ENCODE results near the gene ITLN2. TPM values are rescaled to one million over a fixed set of nuclear protein-coding genes. Genes with fewer than 3 reads are reported as not detected.
"Not testable (repeated sequence)": the region's sequence is repeated elsewhere in the genome, so short reads cannot be mapped to it uniquely, and the experiment has no call there.

ITLN2 gene
- total RNA-seq, 3 donors from 2014 or later: not detected

DNA sequence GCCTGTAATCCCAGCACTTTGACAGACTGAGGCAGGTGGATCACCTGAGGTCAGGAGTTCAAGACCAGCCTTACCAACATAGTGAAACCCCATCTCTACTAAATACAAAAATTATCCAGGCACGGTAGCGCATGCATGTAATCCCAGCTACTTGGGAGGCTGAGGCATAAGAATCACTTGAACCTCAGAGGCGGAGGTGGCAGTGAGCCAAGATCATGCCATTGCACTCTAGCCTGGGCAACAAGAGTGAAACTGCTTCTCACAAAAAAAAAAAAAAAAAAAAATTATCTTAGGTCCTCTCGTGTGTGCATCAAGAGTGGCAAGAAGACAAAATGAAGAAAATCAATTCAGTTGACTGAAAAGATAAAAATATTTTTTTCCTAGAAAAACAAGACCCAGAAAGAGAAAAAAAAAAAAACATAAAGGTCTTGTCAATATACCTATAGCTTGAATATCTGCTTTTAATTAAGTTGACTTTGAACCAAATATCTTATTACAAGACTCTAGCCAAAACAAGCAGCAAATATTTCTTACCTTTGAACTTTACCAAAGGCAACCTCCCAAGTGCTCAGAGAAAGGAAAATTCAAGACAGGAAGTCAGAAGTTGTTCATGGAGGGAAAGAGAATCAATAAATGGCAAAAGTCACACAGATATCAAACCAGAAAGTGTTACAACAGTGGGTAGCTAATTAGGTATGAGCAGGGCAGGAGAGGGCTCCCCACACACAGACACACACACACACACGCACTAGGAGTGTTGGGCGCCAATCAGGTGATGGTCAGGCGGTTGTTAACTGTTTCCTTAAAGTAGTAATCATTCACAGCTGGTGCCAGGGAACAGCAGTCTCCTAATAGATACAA, 29.6 kb downstream of the ITLN2 start:
- TF ChIP-seq, protein P1, sequence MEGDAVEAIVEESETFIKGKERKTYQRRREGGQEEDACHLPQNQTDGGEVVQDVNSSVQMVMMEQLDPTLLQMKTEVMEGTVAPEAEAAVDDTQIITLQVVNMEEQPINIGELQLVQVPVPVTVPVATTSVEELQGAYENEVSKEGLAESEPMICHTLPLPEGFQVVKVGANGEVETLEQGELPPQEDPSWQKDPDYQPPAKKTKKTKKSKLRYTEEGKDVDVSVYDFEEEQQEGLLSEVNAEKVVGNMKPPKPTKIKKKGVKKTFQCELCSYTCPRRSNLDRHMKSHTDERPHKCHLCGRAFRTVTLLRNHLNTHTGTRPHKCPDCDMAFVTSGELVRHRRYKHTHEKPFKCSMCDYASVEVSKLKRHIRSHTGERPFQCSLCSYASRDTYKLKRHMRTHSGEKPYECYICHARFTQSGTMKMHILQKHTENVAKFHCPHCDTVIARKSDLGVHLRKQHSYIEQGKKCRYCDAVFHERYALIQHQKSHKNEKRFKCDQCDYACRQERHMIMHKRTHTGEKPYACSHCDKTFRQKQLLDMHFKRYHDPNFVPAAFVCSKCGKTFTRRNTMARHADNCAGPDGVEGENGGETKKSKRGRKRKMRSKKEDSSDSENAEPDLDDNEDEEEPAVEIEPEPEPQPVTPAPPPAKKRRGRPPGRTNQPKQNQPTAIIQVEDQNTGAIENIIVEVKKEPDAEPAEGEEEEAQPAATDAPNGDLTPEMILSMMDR (IDR thresholded peaks at IDR 0.05): no peak
- DNase-seq (no peak), ATAC-seq (no peak)
- Histone ChIP-seq H3K36me3 (ENCODE audit: low read depth) (no peaks in the 10 kb centered on the region), H3K4me1 (ENCODE audit: low read depth) (no peaks in the 10 kb centered on the region), H3K4me3 (no peak overlapping the region), H3K9me3 (peaks cover 14% of the 10 kb centered on the region)
- intact Hi-C loops (cut with DNase I, micrococcal nuclease): no loop called here

DNA sequence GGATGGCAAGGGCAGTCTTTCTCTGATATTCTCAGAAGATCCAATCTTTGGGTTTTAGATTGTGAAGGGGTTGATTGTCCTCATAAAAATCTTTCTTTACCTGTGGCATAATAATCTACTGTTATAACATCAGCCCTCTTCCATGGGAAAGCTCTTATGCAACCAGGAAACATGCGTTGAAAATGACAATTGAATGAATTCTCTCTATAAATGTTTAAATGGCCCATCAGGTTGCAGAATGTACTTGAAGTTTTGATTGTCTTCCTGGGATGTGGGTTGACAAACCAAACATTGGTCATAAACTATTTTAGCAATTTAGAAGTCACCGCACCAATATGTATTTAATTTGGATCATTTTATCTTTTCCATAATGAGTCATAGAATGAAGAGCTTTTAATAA, 37.9 kb downstream of the ITLN2 start:
- Histone ChIP-seq H3K4me3 (no peak overlapping the region), H3K36me3 (ENCODE audit: low read depth) (no peaks in the 10 kb centered on the region), H3K9me3 (no peaks in the 10 kb centered on the region), H3K4me1 (ENCODE audit: low read depth) (no peaks in the 10 kb centered on the region)
- no peak for DNase-seq
- ATAC-seq: no peak
- TF ChIP-seq, protein P1 (IDR thresholded peaks at IDR 0.05): no peak
- intact Hi-C loops (cut with DNase I, micrococcal nuclease): no loop called here

DNA sequence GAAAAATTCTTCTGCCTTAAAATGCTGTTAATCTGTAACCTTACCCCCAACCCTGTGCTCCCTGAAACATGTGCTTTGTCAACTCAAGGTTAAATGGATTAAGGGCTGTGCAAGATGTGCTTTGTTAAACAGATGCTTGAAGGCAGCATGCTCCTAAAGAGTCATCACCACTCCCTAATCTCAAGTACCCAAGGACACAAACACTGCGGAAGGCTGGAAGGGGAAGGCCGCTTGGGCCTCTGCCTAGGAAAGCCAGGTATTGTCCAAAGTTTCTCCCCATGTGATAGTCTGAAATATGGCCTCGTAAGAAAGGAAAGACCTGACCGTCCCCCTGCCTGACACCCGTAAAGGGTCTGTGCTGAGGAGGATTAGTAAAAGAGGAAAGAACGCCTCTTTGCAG, 41.4 kb downstream of the ITLN2 start:
- ATAC-seq; intact Hi-C loops (cut with DNase I, micrococcal nuclease); H3K4me1 ChIP-seq (ENCODE audit: low read depth); H3K4me3 ChIP-seq; H3K9me3 ChIP-seq; DNase-seq; H3K36me3 ChIP-seq (ENCODE audit: low read depth): not testable (repeated sequence)

DNA sequence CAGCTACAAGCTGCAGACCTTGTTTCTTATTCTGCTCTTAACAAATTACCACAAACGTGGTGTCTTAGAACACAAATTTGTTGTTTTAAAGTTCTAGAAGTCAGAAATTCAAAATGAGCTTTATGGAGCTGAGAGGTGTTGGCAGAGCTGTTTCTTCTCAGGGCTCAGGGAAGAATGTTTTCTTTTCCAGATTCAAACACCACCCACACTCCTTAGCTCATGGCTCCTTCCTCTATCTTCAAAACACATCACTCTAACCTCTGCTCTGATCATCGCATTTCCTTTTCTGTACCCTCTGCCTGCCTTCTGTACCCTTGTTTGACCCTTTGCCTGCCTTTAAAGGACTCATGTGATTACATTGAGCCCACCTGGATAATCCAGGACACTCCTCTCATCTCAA, 42.7 kb downstream of the ITLN2 start:
- no peak overlapping the region for H3K4me3 ChIP-seq
- DNase-seq: no peak
- H3K4me1 ChIP-seq (ENCODE audit: low read depth): no peaks in the 10 kb centered on the region
- TF ChIP-seq, protein P1 (IDR thresholded peaks at IDR 0.05): no peak
- no peaks in the 10 kb centered on the region for H3K9me3 ChIP-seq
- no peak for ATAC-seq
- no peaks in the 10 kb centered on the region for H3K36me3 ChIP-seq (ENCODE audit: low read depth)
- intact Hi-C loops (cut with DNase I, micrococcal nuclease): no loop called here

DNA sequence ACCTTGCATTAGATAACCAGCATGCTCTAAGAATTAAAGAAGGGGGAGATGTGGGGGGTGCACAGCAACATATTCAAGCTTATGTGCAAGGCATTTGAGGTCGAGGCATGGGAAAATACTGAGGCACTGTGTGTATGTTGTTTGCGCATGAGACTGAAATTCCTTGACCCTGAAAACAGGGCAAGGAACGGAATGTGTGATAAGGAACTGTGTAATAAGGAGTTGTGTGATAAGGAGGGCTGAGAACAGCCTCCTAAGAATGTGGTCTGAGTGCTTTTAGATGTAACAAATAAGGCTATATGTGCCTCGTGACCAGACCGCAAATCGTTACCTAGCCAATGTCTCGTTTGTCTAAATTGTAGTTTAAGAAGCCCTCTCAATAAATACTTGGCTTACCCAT, 43.2 kb downstream of the ITLN2 start:
- TF ChIP-seq, protein P1 (IDR thresholded peaks at IDR 0.05): no peak
- Histone ChIP-seq H3K9me3 (no peaks in the 10 kb centered on the region), H3K4me1 (ENCODE audit: low read depth) (no peaks in the 10 kb centered on the region), H3K4me3 (no peak overlapping the region), H3K36me3 (ENCODE audit: low read depth) (no peaks in the 10 kb centered on the region)
- ATAC-seq (no peak), DNase-seq (no peak)
- intact Hi-C loops (cut with DNase I, micrococcal nuclease): no loop called here

DNA sequence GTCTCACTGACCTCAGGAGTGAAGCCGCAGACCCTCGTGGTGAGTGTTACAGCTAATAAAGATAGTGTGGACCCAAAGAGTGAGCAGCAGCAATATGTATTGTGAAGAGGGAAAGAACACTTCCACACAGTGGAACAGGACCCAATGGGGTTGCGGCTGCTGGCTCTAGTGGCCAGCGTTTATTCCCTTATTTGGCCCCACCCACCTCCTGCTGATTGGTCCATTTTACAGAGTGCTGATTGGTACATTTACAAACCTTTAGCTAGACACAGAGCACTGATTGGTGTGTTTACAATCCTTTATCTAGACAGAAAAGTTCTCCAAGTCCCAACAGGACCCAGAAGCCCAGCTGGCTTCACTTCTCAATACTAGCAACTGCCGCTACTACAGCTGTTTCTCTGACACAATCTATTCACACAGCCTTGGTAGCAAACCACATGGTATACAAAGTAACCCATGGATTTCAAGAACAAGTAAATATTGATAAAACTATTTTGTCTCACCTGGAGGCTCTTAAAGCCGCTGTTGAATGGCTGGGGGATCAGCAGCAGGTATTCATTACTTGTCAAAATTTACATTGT, 44.3 kb downstream of the ITLN2 start:
- intact Hi-C loops (cut with DNase I, micrococcal nuclease): no loop called here
- Histone ChIP-seq H3K36me3 (ENCODE audit: low read depth) (no peaks in the 10 kb centered on the region), H3K9me3 (no peaks in the 10 kb centered on the region), H3K4me1 (ENCODE audit: low read depth) (no peaks in the 10 kb centered on the region), H3K4me3 (no peak overlapping the region)
- DNase-seq (no peak), ATAC-seq (no peak)
- TF ChIP-seq, protein P1 (IDR thresholded peaks at IDR 0.05): no peak

All from mucosa of descending colon (tissue), 3 donors.